PFSK-1 (cell line): ENCODE results near the gene BASP1.

Source experiments
- POLR2AphosphoS5 ChIP-seq: IDR thresholded peaks from 2 replicates; pipeline ENCODE4 v1.6.1; 2012; ENCODE audit warnings: low read depth, mild to moderate bottlenecking, control low read depth, low read length, moderate library complexity
- REST ChIP-seq, 2 experiments: IDR thresholded peaks; 2 replicates each; pipeline versions ENCODE4 v1.6.1 to v1.8.0; 2011 to 2012; ENCODE audit warnings: low read depth in 2 of 2, low read length in 2 of 2, control low read depth in 1 of 2, inconsistent platforms in 1 of 2, mild to moderate bottlenecking in 1 of 2, moderate library complexity in 1 of 2; ENCODE audit not compliant: insufficient read depth in 1 of 2
- SIN3A ChIP-seq: IDR thresholded peaks from 2 replicates; pipeline ENCODE4 v1.6.1; 2012; ENCODE audit warnings: mild to moderate bottlenecking, low read length, moderate library complexity, borderline replicate concordance; ENCODE audit not compliant: insufficient read depth
- TAF1 ChIP-seq: IDR thresholded peaks from 2 replicates; pipeline ENCODE4 v1.6.1; 2012; ENCODE audit warnings: low read length, control low read depth, borderline replicate concordance; ENCODE audit not compliant: insufficient read depth

- TF ChIP-seq POLR2AphosphoS5 (no peak), REST (IDR thresholded peaks at IDR 0.05; ENCODE audit: insufficient read depth in 1 of 2, low read depth in 2 of 2, low read length in 2 of 2) (no peak), TAF1 (no peak), SIN3A (no peak)
These were observed 1.1 kb upstream of the BASP1 start for GRCh38 chr5:17216176-17216973.
